ENCODE data around the gene NLGN1. TPM values are rescaled to one million over a fixed set of nuclear protein-coding genes. Genes with fewer than 3 reads are reported as not detected.
A peak's percentile ranks its signal among the peaks of the same experiment; 100 is the strongest.

Gene NLGN1
- total RNA-seq, 1 experiment from 2014 or later, result 3.2 TPM

DNA sequence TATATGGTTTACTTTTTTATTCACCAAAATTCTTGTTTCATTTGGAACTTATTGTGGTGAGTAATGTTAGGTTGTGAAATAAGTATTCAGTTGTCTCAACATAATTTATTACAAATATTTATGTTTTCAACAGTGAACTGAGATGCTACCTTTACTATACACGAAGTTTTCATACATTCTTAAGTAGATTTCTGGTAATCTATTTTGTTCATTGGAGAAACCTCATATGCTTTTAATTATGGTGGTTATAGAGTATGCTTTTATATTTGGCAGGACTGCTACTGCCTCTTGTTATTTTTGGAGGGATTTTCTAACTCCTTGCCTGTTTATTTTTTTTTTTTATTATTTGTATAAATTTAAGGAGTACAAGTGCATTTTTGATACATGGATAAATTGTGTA, 253.1 kb downstream of the NLGN1 start:
- no peaks in the 10 kb centered on the region for H3K36me3 ChIP-seq
- H3K27ac ChIP-seq, result no peak overlapping the region
- no peak for DNase-seq (ENCODE audit: low read depth in 1 of 2, low spot score in 2 of 2)
- H3K4me1 ChIP-seq (replicated peaks), result peaks cover 8% of the 10 kb centered on the region
- H3K27me3 ChIP-seq (replicated peaks), result no peaks in the 10 kb centered on the region
- no peaks in the 10 kb centered on the region for H3K9me3 ChIP-seq (replicated peaks)
- no peak overlapping the region for H3K4me3 ChIP-seq

DNA sequence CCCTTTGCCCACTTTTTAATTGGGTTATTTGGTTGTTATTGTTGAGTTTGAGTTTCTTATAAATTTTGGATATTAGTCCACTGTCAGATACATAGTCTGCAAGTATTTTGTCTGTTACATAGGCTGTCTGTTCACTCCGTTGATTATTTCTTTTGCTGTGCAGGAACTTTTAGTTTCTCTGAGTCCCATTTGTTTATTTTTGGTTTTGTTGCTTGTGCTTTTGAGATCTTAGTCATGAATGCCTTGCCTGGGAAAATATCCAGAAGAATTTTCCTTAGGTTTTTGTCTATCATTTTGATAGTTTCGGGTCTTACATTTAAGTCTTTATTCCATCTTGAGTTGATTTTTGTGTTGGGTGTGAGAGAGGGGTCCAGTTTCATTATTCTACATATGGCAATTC, 254.5 kb downstream of the NLGN1 start:
- peak in 1 of 2 experiments; percentile 9 for DNase-seq (ENCODE audit: low read depth in 1 of 2, low spot score in 2 of 2)
- H3K9me3 ChIP-seq (replicated peaks), result no peaks in the 10 kb centered on the region
- H3K27ac ChIP-seq, result no peak overlapping the region
- H3K27me3 ChIP-seq (replicated peaks), result no peaks in the 10 kb centered on the region
- peaks cover 8% of the 10 kb centered on the region for H3K4me1 ChIP-seq (replicated peaks)
- no peak overlapping the region for H3K4me3 ChIP-seq
- H3K36me3 ChIP-seq, result no peaks in the 10 kb centered on the region

DNA sequence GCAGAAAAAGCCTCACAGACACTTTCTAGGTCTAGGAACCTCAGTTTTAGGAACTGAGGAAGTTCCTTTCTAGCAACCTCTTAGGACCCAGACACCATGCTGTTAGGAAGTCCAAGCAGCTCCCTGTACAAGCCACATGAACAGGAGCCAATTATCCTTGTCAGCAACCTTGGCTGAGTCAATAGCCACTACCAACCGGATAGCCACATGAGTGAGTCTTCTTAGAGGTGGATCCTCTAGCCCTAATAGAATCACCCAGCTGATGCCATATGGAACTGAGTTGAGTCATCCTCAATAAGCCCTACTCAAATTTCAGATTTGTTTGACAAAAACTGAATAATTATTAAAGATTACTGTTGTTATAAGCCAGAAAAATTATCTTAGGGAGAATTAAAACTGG, 256.2 kb downstream of the NLGN1 start:
- H3K4me1 ChIP-seq (replicated peaks), result peaks cover 8% of the 10 kb centered on the region
- no peaks in the 10 kb centered on the region for H3K27me3 ChIP-seq (replicated peaks)
- no peaks in the 10 kb centered on the region for H3K36me3 ChIP-seq
- no peaks in the 10 kb centered on the region for H3K9me3 ChIP-seq (replicated peaks)
- H3K27ac ChIP-seq, result no peak overlapping the region
- no peak overlapping the region for H3K4me3 ChIP-seq
- no peak for DNase-seq (ENCODE audit: low read depth in 1 of 2, low spot score in 2 of 2)

- Histone ChIP-seq H3K4me1 (replicated peaks) (peaks cover 10% of the 10 kb centered on the region), H3K9me3 (replicated peaks) (no peaks in the 10 kb centered on the region), H3K27ac (no peak overlapping the region), H3K27me3 (replicated peaks) (no peaks in the 10 kb centered on the region), H3K36me3 (no peaks in the 10 kb centered on the region), H3K4me3 (no peak overlapping the region)
- DNase-seq (ENCODE audit: low read depth in 1 of 2, low spot score in 2 of 2), result no peak
These were observed 262.4 kb downstream of the NLGN1 start for GRCh38 chr3:173659972-173660371.

- H3K27me3 ChIP-seq (replicated peaks), result no peaks in the 10 kb centered on the region
- H3K4me1 ChIP-seq (replicated peaks), result peaks cover 10% of the 10 kb centered on the region
- no peak overlapping the region for H3K27ac ChIP-seq
- H3K36me3 ChIP-seq, result no peaks in the 10 kb centered on the region
- no peak overlapping the region for H3K4me3 ChIP-seq
- DNase-seq (ENCODE audit: low read depth in 1 of 2, low spot score in 2 of 2), result peak in 1 of 2 experiments; percentile 16
- H3K9me3 ChIP-seq (replicated peaks), result no peaks in the 10 kb centered on the region
These were observed 263.2 kb downstream of the NLGN1 start for GRCh38 chr3:173660645-173661299.

DNA sequence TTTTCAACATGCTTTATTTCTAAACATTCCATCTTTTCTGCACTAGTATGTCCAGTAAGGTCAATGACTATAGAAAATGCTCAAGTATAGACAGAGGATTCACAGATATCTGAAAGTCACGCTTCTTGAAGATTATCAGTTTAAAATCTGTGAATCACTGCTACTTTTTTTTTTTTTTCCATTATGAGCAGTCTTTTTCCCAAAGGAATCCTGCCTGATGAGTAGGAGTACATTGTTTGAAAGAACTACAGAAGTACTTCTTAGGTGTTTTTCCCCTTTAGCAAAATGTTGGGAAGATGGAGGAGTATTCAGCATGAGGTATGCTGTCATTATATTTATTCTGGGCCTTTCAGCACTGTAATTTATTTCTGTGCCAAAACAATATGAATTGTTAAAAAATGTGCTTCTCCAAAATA, 266.2 kb downstream of the NLGN1 start:
- no peaks in the 10 kb centered on the region for H3K27me3 ChIP-seq (replicated peaks)
- no peak overlapping the region for H3K27ac ChIP-seq
- DNase-seq (ENCODE audit: low read depth in 1 of 2, low spot score in 2 of 2), result no peak
- H3K4me3 ChIP-seq, result no peak overlapping the region
- peaks cover 10% of the 10 kb centered on the region for H3K4me1 ChIP-seq (replicated peaks)
- H3K9me3 ChIP-seq (replicated peaks), result no peaks in the 10 kb centered on the region
- no peaks in the 10 kb centered on the region for H3K36me3 ChIP-seq

DNA sequence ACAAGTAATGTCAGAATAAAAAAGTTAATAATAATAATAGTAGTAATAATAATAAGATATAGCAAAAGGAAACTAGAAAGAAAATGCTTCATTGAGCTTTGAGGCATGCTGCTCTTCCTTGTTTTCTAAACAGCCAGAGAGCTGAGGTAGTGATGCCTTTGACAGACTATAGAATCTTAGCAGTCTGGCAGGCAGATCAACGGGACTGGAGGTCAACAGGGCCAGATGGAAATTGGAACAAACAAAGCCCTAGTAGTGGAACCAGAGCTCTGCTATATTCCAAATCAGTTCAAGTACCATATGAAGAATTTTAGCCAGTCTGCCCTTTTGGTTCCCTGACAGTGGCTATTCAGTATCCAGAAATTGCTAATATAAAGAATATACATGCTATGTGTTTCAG, 278.6 kb downstream of the NLGN1 start:
- Histone ChIP-seq H3K4me1 (replicated peaks) (no peaks in the 10 kb centered on the region), H3K9me3 (replicated peaks) (no peaks in the 10 kb centered on the region), H3K27me3 (replicated peaks) (no peaks in the 10 kb centered on the region), H3K36me3 (no peaks in the 10 kb centered on the region), H3K4me3 (no peak overlapping the region), H3K27ac (no peak overlapping the region)
- no peak for DNase-seq (ENCODE audit: low read depth in 1 of 2, low spot score in 2 of 2)

DNA sequence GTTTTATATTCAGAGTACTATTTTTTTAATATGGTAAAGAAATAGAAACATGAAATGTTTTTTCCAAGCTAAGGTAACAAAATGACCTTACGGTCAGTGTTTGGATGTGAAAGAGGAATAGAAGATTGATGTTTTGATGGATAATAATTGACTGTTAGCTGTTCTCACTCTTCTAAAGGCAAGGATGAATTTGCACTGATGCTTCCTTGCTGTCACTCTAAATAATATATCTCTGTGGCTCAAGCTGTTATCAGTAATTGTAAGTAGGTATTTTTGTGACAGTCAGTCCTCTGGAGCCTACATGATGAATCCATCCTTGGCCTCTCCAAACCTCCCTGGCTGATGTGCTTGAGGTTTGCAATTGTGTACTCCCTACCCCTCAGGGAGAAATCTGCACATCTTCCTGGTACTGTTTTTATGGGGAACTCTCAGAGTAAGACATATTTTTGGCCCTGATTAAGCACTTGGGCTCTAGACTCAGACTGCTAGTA, 283.7 kb downstream of the NLGN1 start:
- Histone ChIP-seq H3K27ac (no peak overlapping the region), H3K4me1 (replicated peaks) (no peaks in the 10 kb centered on the region), H3K36me3 (no peaks in the 10 kb centered on the region), H3K4me3 (no peak overlapping the region), H3K27me3 (replicated peaks) (no peaks in the 10 kb centered on the region), H3K9me3 (replicated peaks) (no peaks in the 10 kb centered on the region)
- DNase-seq (ENCODE audit: low read depth in 1 of 2, low spot score in 2 of 2), result no peak

DNA sequence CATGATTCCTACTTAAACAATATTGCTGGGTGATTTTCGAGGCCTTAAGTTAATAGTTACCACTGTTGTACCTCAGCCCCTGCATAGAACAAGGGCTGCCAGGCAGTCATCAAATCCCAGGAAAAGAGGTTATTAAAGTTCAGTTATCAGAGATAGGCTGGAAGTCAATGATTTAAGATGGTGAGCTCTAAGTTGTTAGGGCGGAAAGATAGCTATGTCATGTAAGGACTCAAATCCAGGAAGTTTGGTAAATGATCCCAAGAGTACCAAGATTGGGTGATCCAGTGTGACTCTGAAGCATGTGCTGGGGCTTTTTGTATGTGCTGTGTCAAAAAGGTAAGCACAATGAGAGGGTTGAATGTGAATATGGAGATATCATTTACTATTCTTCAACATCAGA, 287.9 kb downstream of the NLGN1 start:
- no peak overlapping the region for H3K4me3 ChIP-seq
- no peaks in the 10 kb centered on the region for H3K36me3 ChIP-seq
- H3K27me3 ChIP-seq (replicated peaks), result no peaks in the 10 kb centered on the region
- no peaks in the 10 kb centered on the region for H3K4me1 ChIP-seq (replicated peaks)
- no peaks in the 10 kb centered on the region for H3K9me3 ChIP-seq (replicated peaks)
- DNase-seq (ENCODE audit: low read depth in 1 of 2, low spot score in 2 of 2), result no peak
- H3K27ac ChIP-seq, result no peak overlapping the region

- H3K27ac ChIP-seq, result no peak overlapping the region
- H3K27me3 ChIP-seq (replicated peaks), result no peaks in the 10 kb centered on the region
- no peak for DNase-seq (ENCODE audit: low read depth in 1 of 2, low spot score in 2 of 2)
These were observed 290.8 kb downstream of the NLGN1 start for GRCh38 chr3:173688216-173688842.

GRCh38 chr3:173690542-173691180, 293.1 kb downstream of the NLGN1 start:
- H3K27me3 ChIP-seq (replicated peaks), result no peaks in the 10 kb centered on the region
- no peak overlapping the region for H3K27ac ChIP-seq
- no peaks in the 10 kb centered on the region for H3K9me3 ChIP-seq (replicated peaks)
- H3K4me1 ChIP-seq (replicated peaks), result no peaks in the 10 kb centered on the region
- no peak overlapping the region for H3K4me3 ChIP-seq
- no peak for DNase-seq (ENCODE audit: low read depth in 1 of 2, low spot score in 2 of 2)
- no peaks in the 10 kb centered on the region for H3K36me3 ChIP-seq

More at GRCh38 chr3:173688216-173688842, 290.8 kb downstream of the NLGN1 start:
- Histone ChIP-seq H3K4me3 (no peak overlapping the region), H3K36me3 (no peaks in the 10 kb centered on the region), H3K4me1 (replicated peaks) (no peaks in the 10 kb centered on the region), H3K9me3 (replicated peaks) (no peaks in the 10 kb centered on the region)

DNA sequence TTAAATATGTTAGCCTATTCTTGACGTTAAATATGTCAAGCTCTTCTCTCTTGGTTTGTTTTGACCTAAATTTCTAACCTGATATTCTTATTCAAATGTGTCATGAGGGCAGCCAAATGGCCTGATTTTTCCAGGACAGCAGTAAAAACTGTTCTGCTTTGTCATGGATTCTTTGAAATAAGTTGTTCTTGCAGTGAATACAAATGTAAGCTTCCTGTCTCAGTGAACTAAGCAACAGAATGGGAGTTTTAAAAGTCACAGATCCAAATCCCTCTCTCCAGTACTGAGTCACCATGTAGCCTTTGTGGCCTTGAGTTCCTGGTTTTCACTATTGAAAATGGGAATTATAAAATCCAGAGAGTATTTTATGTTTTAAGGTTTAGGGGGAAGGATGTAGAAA, 301.8 kb downstream of the NLGN1 start:
- no peak overlapping the region for H3K27ac ChIP-seq
- H3K9me3 ChIP-seq (replicated peaks), result no peaks in the 10 kb centered on the region
- no peak overlapping the region for H3K4me3 ChIP-seq
- DNase-seq (ENCODE audit: low read depth in 1 of 2, low spot score in 2 of 2), result no peak
- no peaks in the 10 kb centered on the region for H3K4me1 ChIP-seq (replicated peaks)
- no peaks in the 10 kb centered on the region for H3K27me3 ChIP-seq (replicated peaks)
- H3K36me3 ChIP-seq, result no peaks in the 10 kb centered on the region

GRCh38 chr3:173700336-173700735, 302.8 kb downstream of the NLGN1 start:
- Histone ChIP-seq H3K27ac (no peak overlapping the region), H3K4me1 (replicated peaks) (no peaks in the 10 kb centered on the region), H3K36me3 (no peaks in the 10 kb centered on the region), H3K4me3 (no peak overlapping the region), H3K9me3 (replicated peaks) (no peaks in the 10 kb centered on the region), H3K27me3 (replicated peaks) (no peaks in the 10 kb centered on the region)
- DNase-seq (ENCODE audit: low read depth in 1 of 2, low spot score in 2 of 2), result no peak

DNA sequence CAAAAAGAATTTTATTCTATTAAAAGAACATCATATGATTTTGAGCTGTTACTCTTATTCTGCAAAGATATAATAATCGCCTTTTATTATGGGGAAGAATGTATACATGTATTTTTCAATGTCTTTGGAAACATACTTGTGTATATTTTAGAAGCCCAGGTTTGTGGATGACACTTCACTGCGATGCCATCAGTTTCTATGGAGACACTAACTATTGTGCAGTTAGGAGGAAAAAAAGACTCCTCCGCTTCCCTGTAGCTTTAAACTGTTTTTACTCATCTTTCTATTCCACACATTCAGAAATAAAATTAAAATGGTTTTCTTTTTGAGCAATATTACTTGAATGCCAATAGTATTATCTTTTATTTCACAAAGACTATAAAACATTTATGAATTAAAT, 305.0 kb downstream of the NLGN1 start:
- no peaks in the 10 kb centered on the region for H3K36me3 ChIP-seq
- no peak for DNase-seq (ENCODE audit: low read depth in 1 of 2, low spot score in 2 of 2)
- no peak overlapping the region for H3K27ac ChIP-seq
- no peaks in the 10 kb centered on the region for H3K27me3 ChIP-seq (replicated peaks)
- H3K4me3 ChIP-seq, result no peak overlapping the region
- no peaks in the 10 kb centered on the region for H3K9me3 ChIP-seq (replicated peaks)
- no peaks in the 10 kb centered on the region for H3K4me1 ChIP-seq (replicated peaks)

Measured in SJSA1 (cell line).